HG03439 (cell line): Measurements from ENCODE around the gene PRKN.

Experiments used
- ATAC-seq: cut with Tn5 transposase; IDR thresholded peaks from one replicate; pipeline ENCODE4 v1.9.1; 2021; ENCODE audit warnings: mild to moderate bottlenecking, moderate library complexity; ENCODE audit not compliant: unreplicated experiment

PRKN gene

GRCh38 chr6:161486361-161487216 lies 1241.0 kb downstream of the PRKN start:
- ATAC-seq, result no peak

GRCh38 chr6:161482517-161482858 lies 1245.1 kb downstream of the PRKN start:
- ATAC-seq, result no peak

- no peak for ATAC-seq
Measured at GRCh38 chr6:161481786-161482516, 1245.6 kb downstream of the PRKN start.

- no peak for ATAC-seq
Measured at GRCh38 chr6:161480421-161481155, 1247.0 kb downstream of the PRKN start.

- no peak for ATAC-seq
Measured at GRCh38 chr6:161479376-161479775, 1248.2 kb downstream of the PRKN start.

- no peak for ATAC-seq
Measured at GRCh38 chr6:161477876-161478425, 1249.6 kb downstream of the PRKN start.

- no peak for ATAC-seq
Measured at GRCh38 chr6:161476711-161477110, 1250.9 kb downstream of the PRKN start.

- no peak for ATAC-seq
Measured at GRCh38 chr6:161465403-161465802, 1262.2 kb downstream of the PRKN start.

- no peak for ATAC-seq
Measured at GRCh38 chr6:161463071-161463470, 1264.5 kb downstream of the PRKN start.

GRCh38 chr6:161462148-161462547 lies 1265.4 kb downstream of the PRKN start:
- no peak for ATAC-seq

GRCh38 chr6:161459008-161459615 lies 1268.5 kb downstream of the PRKN start:
- ATAC-seq, result no peak

GRCh38 chr6:161458201-161458951 lies 1269.2 kb downstream of the PRKN start:
- ATAC-seq, result no peak

- no peak for ATAC-seq
Measured at GRCh38 chr6:161455848-161456247, 1271.7 kb downstream of the PRKN start.

GRCh38 chr6:161453558-161453957 lies 1274.0 kb downstream of the PRKN start:
- no peak for ATAC-seq

- no peak for ATAC-seq
Measured at GRCh38 chr6:161452241-161452640, 1275.3 kb downstream of the PRKN start.

- ATAC-seq, result no peak
Measured at GRCh38 chr6:161449521-161449920, 1278.0 kb downstream of the PRKN start.

GRCh38 chr6:161446949-161447348 lies 1280.6 kb downstream of the PRKN start:
- no peak for ATAC-seq

GRCh38 chr6:161446296-161446925 lies 1281.2 kb downstream of the PRKN start:
- no peak for ATAC-seq

GRCh38 chr6:161445021-161445799 lies 1282.4 kb downstream of the PRKN start:
- ATAC-seq, result no peak
